ENCODE results near the gene TPPP2. TPM values are rescaled to one million over a fixed set of nuclear protein-coding genes. Genes with fewer than 3 reads are reported as not detected.

The TPPP2 gene
- total RNA-seq, 5 donors from 2014 or later (not counting 1 experiment from before 2014, with no cell fraction given), result not detected

GRCh38 chr14:21032326-21033132 is 2.5 kb downstream of the TPPP2 start:
- no peak overlapping the region for H3K27ac Mint-ChIP-seq
- no peak overlapping the region for H3K4me3 Mint-ChIP-seq
- H3K4me1 Mint-ChIP-seq, result no peaks in the 10 kb centered on the region
- DNase-seq, result no peak
- no peaks in the 10 kb centered on the region for H3K9me3 Mint-ChIP-seq
- Histone ChIP-seq H3K27me3 (replicated peaks in 1 of 2; ENCODE audit: control insufficient read depth in 2 of 2, extremely low read depth in 1 of 2, insufficient read depth in 2 of 2, low read length in 1 of 2) (peaks cover 0 to 18% of the 10 kb centered on the region in 2 experiments), H3K4me3 (ENCODE audit: control insufficient read depth in 1 of 2, extremely low read depth in 1 of 2, low read length in 1 of 2) (no peak overlapping the region), H3K9me3 (no peaks in the 10 kb centered on the region), H3K36me3 (ENCODE audit: control insufficient read depth in 2 of 2, extremely low read depth in 1 of 2, insufficient read depth in 1 of 2, low read length in 1 of 2) (no peaks in the 10 kb centered on the region), H3K27ac (ENCODE audit: low read length) (no peak overlapping the region), H3K4me1 (ENCODE audit: control insufficient read depth in 1 of 2, extremely low read depth in 1 of 2, insufficient read depth in 2 of 2, low read length in 2 of 2) (no peaks in the 10 kb centered on the region)
- POLR2A ChIA-PET, result interaction anchor here in 1 of 2 donors (0.6 kb wide), 1 partner anchor 225 kb away, joined by 6 read pairs; no protein-coding TSS in a partner anchor
- no peak for ATAC-seq (replicated peaks in 1 of 4)
- H3K36me3 Mint-ChIP-seq, result no peaks in the 10 kb centered on the region
- H3K27me3 Mint-ChIP-seq, result peaks cover 0 to 3% of the 10 kb centered on the region in 2 donors
- CTCF ChIA-PET, result interaction anchor here (1.0 to 1.5 kb wide), 2 partner anchors 17 to 18 kb away, joined by 3 to 7 read pairs; no protein-coding TSS in a partner anchor
- 89% methylated on average over 3 of the region's 5 CpGs for WGBS (ENCODE audit: insufficient coverage)

GRCh38 chr14:21033133-21033698 is 3.2 kb downstream of the TPPP2 start:
- Mint-ChIP-seq H3K4me1 (no peaks in the 10 kb centered on the region), H3K27me3 (peaks cover 0 to 3% of the 10 kb centered on the region in 2 donors), H3K9me3 (no peaks in the 10 kb centered on the region), H3K4me3 (no peak overlapping the region), H3K36me3 (no peaks in the 10 kb centered on the region), H3K27ac (no peak overlapping the region)
- DNase-seq (no peak), ATAC-seq (replicated peaks in 1 of 4) (no peak)
- ChIA-PET CTCF (interaction anchor here in 1 of 2 donors (0.8 to 1.5 kb wide), 2 partner anchors 14 to 19 kb away, joined by 4 to 7 read pairs; no protein-coding TSS in a partner anchor), POLR2A (interaction anchor here in 1 of 2 donors (0.6 kb wide), 1 partner anchor 224 kb away, joined by 6 read pairs; no protein-coding TSS in a partner anchor)
- Histone ChIP-seq H3K9me3 (no peaks in the 10 kb centered on the region), H3K27me3 (replicated peaks in 1 of 2; ENCODE audit: control insufficient read depth in 2 of 2, extremely low read depth in 1 of 2, insufficient read depth in 2 of 2, low read length in 1 of 2) (peaks cover 0 to 18% of the 10 kb centered on the region in 2 experiments), H3K27ac (ENCODE audit: low read length) (no peak overlapping the region), H3K4me3 (ENCODE audit: control insufficient read depth in 1 of 2, extremely low read depth in 1 of 2, low read length in 1 of 2) (no peak overlapping the region), H3K36me3 (ENCODE audit: control insufficient read depth in 2 of 2, extremely low read depth in 1 of 2, insufficient read depth in 1 of 2, low read length in 1 of 2) (no peaks in the 10 kb centered on the region), H3K4me1 (ENCODE audit: control insufficient read depth in 1 of 2, extremely low read depth in 1 of 2, insufficient read depth in 2 of 2, low read length in 2 of 2) (no peaks in the 10 kb centered on the region)
- 90% methylated on average over 4 of the region's 4 CpGs for WGBS (ENCODE audit: insufficient coverage)

GRCh38 chr14:21034707-21035106 is 4.7 kb downstream of the TPPP2 start, which contains the start of gene RNASE13:
TSS of gene RNASE13 (minus strand) at chr14:21034807. CDS start at chr14:21034288, 519 bp downstream.
- ATAC-seq (replicated peaks in 1 of 4) (no peak), DNase-seq (no peak)
- Histone ChIP-seq H3K27me3 (replicated peaks in 1 of 2; ENCODE audit: control insufficient read depth in 2 of 2, extremely low read depth in 1 of 2, insufficient read depth in 2 of 2, low read length in 1 of 2) (peaks cover 0 to 18% of the 10 kb centered on the region in 2 experiments), H3K4me3 (ENCODE audit: control insufficient read depth in 1 of 2, extremely low read depth in 1 of 2, low read length in 1 of 2) (no peak within 1 kb of the TSS), H3K4me1 (ENCODE audit: control insufficient read depth in 1 of 2, extremely low read depth in 1 of 2, insufficient read depth in 2 of 2, low read length in 2 of 2) (no peaks in the 10 kb centered on the region), H3K36me3 (ENCODE audit: control insufficient read depth in 2 of 2, extremely low read depth in 1 of 2, insufficient read depth in 1 of 2, low read length in 1 of 2) (no peaks in the 10 kb centered on the region), H3K9me3 (no peaks in the 10 kb centered on the region), H3K27ac (ENCODE audit: low read length) (no peak within 1 kb of the TSS)
- no peak within 1 kb of the TSS for H3K4me3 Mint-ChIP-seq
- H3K27ac Mint-ChIP-seq, result no peak within 1 kb of the TSS
- no peaks in the 10 kb centered on the region for H3K36me3 Mint-ChIP-seq
- H3K4me1 Mint-ChIP-seq, result no peaks in the 10 kb centered on the region
- WGBS (ENCODE audit: insufficient coverage), result 70% methylated on average over 3 of the region's 5 CpGs
- peaks cover 0 to 3% of the 10 kb centered on the region in 2 donors for H3K27me3 Mint-ChIP-seq
- POLR2A ChIA-PET, result no interaction called here
- no peaks in the 10 kb centered on the region for H3K9me3 Mint-ChIP-seq
- CTCF ChIA-PET, result interaction anchor here in 1 of 2 donors (1.0 to 3.2 kb wide), 2 partner anchors 20 to 26 kb away, joined by 4 to 21 read pairs; no protein-coding TSS in a partner anchor

- Mint-ChIP-seq H3K4me1 (no peaks in the 10 kb centered on the region), H3K36me3 (no peaks in the 10 kb centered on the region), H3K4me3 (no peak overlapping the region), H3K27me3 (peaks cover 0 to 3% of the 10 kb centered on the region in 2 donors), H3K27ac (no peak overlapping the region), H3K9me3 (no peaks in the 10 kb centered on the region)
- H3K9me3 ChIP-seq, result no peaks in the 10 kb centered on the region
- ChIA-PET POLR2A (interaction anchor here in 1 of 2 donors (0.9 kb wide), 1 partner anchor 13 kb away, joined by 3 read pairs; no protein-coding TSS in a partner anchor), CTCF (interaction anchor here (0.6 to 3.2 kb wide), 4 partner anchors 22 to 57 kb away, joined by 3 to 21 read pairs (median 6); no protein-coding TSS in a partner anchor)
- H3K27ac ChIP-seq (ENCODE audit: low read length), result no peak overlapping the region
- no peak for DNase-seq
- no peak for ATAC-seq (replicated peaks in 1 of 4)
- no peaks in the 10 kb centered on the region for H3K36me3 ChIP-seq (ENCODE audit: control insufficient read depth in 2 of 2, extremely low read depth in 1 of 2, insufficient read depth in 1 of 2, low read length in 1 of 2)
- peaks cover 0 to 11% of the 10 kb centered on the region in 2 experiments for H3K27me3 ChIP-seq (replicated peaks in 1 of 2; ENCODE audit: control insufficient read depth in 2 of 2, extremely low read depth in 1 of 2, insufficient read depth in 2 of 2, low read length in 1 of 2)
- H3K4me1 ChIP-seq (ENCODE audit: control insufficient read depth in 1 of 2, extremely low read depth in 1 of 2, insufficient read depth in 2 of 2, low read length in 2 of 2), result no peaks in the 10 kb centered on the region
- no peak overlapping the region for H3K4me3 ChIP-seq (ENCODE audit: control insufficient read depth in 1 of 2, extremely low read depth in 1 of 2, low read length in 1 of 2)
- WGBS (ENCODE audit: insufficient coverage), result 82% methylated on average over 5 of the region's 7 CpGs
These were observed 6.7 kb downstream of the TPPP2 start for GRCh38 chr14:21036751-21037150.

GRCh38 chr14:21037156-21037555 is 7.1 kb downstream of the TPPP2 start:
- H3K27me3 Mint-ChIP-seq, result peaks cover 3% of the 10 kb centered on the region in 2 donors
- Histone ChIP-seq H3K27me3 (replicated peaks in 1 of 2; ENCODE audit: control insufficient read depth in 2 of 2, extremely low read depth in 1 of 2, insufficient read depth in 2 of 2, low read length in 1 of 2) (peaks cover 0 to 8% of the 10 kb centered on the region in 2 experiments), H3K4me3 (ENCODE audit: control insufficient read depth in 1 of 2, extremely low read depth in 1 of 2, low read length in 1 of 2) (no peak overlapping the region), H3K9me3 (no peaks in the 10 kb centered on the region), H3K4me1 (ENCODE audit: control insufficient read depth in 1 of 2, extremely low read depth in 1 of 2, insufficient read depth in 2 of 2, low read length in 2 of 2) (no peaks in the 10 kb centered on the region), H3K27ac (ENCODE audit: low read length) (no peak overlapping the region), H3K36me3 (ENCODE audit: control insufficient read depth in 2 of 2, extremely low read depth in 1 of 2, insufficient read depth in 1 of 2, low read length in 1 of 2) (no peaks in the 10 kb centered on the region)
- DNase-seq (no peak), ATAC-seq (replicated peaks in 1 of 4) (no peak)
- ChIA-PET CTCF (interaction anchor here (0.6 to 2.3 kb wide), 2 partner anchors 22 kb away, joined by 3 to 10 read pairs; no protein-coding TSS in a partner anchor), POLR2A (interaction anchor here in 1 of 2 donors (0.9 kb wide), 1 partner anchor 13 kb away, joined by 3 read pairs; no protein-coding TSS in a partner anchor)
- no peaks in the 10 kb centered on the region for H3K36me3 Mint-ChIP-seq
- H3K27ac Mint-ChIP-seq, result no peak overlapping the region
- H3K4me1 Mint-ChIP-seq, result no peaks in the 10 kb centered on the region
- no peak overlapping the region for H3K4me3 Mint-ChIP-seq
- no peaks in the 10 kb centered on the region for H3K9me3 Mint-ChIP-seq
- 80% methylated on average over 1 of the region's 3 CpGs for WGBS (ENCODE audit: insufficient coverage)
